ENCODE results near the gene KLF16.

KLF16 gene

GRCh38 chr19:1818549-1819195, 44.7 kb downstream of the KLF16 start:
- DNase-seq: no peak

- DNase-seq: no peak
These were observed 45.7 kb downstream of the KLF16 start for GRCh38 chr19:1817553-1818179.

- no peak for DNase-seq
These were observed 46.7 kb downstream of the KLF16 start for GRCh38 chr19:1816530-1817298.

- no peak for DNase-seq
These were observed 47.5 kb downstream of the KLF16 start for GRCh38 chr19:1815605-1816529.

- no peak for DNase-seq
These were observed 48.4 kb downstream of the KLF16 start for GRCh38 chr19:1814833-1815604.

GRCh38 chr19:1814391-1814790, 49.0 kb downstream of the KLF16 start:
- no peak for DNase-seq

- no peak for DNase-seq
These were observed 49.9 kb downstream of the KLF16 start for GRCh38 chr19:1813192-1814182.

GRCh38 chr19:1812426-1813191, 50.8 kb downstream of the KLF16 start:
- DNase-seq: peak; percentile 87

GRCh38 chr19:1811942-1812425, 51.4 kb downstream of the KLF16 start, which contains the start of gene ATP8B3:
Gene ATP8B3, minus strand, starts transcription at chr19:1812276. Its CDS starts 540 bp downstream, at chr19:1811736.
- DNase-seq: no peak

- DNase-seq: no peak
These were observed 51.9 kb downstream of the KLF16 start for GRCh38 chr19:1811472-1811894.

GRCh38 chr19:1810439-1811160, 52.8 kb downstream of the KLF16 start:
- DNase-seq: no peak

- no peak for DNase-seq
These were observed 53.7 kb downstream of the KLF16 start for GRCh38 chr19:1809678-1810077.

GRCh38 chr19:1808395-1808731, 55.0 kb downstream of the KLF16 start:
- DNase-seq: no peak

GRCh38 chr19:1807695-1808394, 55.5 kb downstream of the KLF16 start:
- no peak for DNase-seq

- no peak for DNase-seq
These were observed 56.2 kb downstream of the KLF16 start for GRCh38 chr19:1807030-1807694.

GRCh38 chr19:1806184-1807029, 57.0 kb downstream of the KLF16 start:
- DNase-seq: no peak

All from DMS79 treated with DMSO at 0.1 percent for 48 hours (cell line).